HG03280 (cell line): ENCODE data around the gene SLC9A9.
"Not testable (repeated sequence)": the region's sequence is repeated elsewhere in the genome, so short reads cannot be mapped to it uniquely, and the experiment has no call there.

Experiments
- ATAC-seq: cut with Tn5 transposase; IDR thresholded peaks from one replicate; pipeline ENCODE4 v1.9.1; 2021; ENCODE audit warnings: mild to moderate bottlenecking, moderate library complexity; ENCODE audit not compliant: unreplicated experiment

Gene SLC9A9

GRCh38 chr3:143476965-143477640 is 371.2 kb downstream of the SLC9A9 start:
- ATAC-seq = no peak

DNA sequence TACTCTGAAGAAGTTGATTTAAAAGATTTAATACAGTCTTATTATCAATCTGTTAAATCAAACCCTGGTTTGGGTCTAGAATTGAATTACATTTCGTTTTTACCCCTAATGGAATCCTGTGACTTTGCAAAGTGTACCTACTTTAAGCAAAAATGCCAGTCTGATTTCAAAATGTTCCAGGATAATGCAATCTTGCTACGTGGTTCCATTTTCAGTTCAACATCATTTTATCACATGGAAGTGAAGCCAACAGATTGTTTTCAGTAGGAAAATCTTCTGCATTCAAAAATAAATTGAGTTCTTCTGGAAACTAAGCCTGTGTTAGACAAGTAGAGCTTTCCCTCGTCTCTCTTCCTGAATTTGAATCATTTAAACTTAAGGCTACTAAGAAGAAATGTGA is 372.3 kb downstream of the SLC9A9 start:
- ATAC-seq = no peak

DNA sequence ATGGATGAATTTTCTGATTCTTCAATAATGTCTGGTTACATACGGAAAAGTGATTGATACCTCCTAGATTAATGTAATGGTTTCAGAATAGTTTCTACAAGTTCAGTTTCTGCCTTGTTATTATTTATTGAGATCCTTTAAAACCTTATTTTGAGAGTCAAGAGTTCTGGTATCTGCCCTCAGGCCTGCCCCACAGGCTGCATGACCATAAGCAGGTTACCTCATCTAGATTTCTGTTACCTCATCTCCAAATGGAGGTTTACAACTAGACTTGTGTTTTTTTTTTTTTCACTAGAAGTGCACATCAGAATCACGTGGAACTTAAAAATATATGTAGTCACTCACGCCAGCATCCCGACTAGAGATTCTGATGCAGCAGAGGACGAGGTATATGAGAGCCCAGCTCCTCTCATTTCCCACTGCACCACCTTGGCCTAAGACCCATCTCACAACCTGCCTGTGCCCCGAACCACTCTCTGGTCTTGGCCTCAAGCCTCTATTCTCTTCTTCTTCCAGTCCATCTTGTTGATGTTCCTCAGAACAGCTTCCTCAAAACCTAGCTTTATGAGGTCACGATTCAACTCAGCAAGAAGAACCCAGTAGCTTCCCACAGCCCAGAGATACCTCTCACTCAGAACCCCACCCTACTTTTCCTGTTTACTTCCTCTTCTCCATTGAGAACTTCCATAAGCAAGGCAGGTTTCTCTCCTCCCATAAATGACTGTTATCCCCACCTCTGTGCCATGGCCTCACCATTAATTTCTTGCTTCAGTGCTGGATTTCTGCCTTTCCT is 375.3 kb downstream of the SLC9A9 start:
- no peak for ATAC-seq

DNA sequence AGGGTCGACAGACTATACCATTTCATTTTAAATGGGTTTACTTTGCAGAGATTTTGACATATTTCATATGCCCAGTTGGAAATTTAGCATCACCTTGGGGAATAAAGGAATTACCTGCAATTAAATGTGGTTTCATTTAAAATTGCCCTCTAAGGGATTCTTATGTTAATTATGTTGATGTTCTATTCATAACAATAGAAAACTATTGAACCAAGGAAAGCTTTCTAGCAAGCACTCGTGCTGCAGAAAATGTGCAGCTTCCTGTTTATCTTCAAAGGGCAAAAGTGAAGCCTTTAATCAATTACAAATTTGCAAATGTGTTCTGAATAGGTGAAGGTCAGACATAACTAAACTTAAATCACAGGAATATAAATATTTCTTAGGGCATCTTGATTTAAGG is 376.6 kb downstream of the SLC9A9 start:
- ATAC-seq = no peak

- ATAC-seq = no peak
Measured at GRCh38 chr3:143469159-143469558, 379.1 kb downstream of the SLC9A9 start.

DNA sequence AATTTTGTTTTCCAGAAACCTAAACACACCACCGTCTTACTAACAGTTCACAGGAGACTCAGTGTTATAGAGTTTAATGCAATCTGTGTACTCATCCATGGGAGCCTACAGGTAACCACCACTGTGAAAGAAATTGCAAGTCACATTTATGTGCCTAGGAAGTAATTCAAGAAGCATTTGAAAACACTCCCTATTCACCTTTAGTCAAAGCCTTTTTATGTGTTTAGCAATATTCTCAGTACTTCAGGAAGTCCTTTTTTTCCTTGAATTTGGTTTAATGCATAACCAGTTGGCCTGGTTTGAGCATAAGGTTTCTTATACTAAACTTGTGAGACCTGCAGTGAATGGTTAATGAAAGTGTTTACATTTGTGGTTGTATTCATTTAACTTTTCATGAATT is 382.6 kb downstream of the SLC9A9 start:
- no peak for ATAC-seq

DNA sequence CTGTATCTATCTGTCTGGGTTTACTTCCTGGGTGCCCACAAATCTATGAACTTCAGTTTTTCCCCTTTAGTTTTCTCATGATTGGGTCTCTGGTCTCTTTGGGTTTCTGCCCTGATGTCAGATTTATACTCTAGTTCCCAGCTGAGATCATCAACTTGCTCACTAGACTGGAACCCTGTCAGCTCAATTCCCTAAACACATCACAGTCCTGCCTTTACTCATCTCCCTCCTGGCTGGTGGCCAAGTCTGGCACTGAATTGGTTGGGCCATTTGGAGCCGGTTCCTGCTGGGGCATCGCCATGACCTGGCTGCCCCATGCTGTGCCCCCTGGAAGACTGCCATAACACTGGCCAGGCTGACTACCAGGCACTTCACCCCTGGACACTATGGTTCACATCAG is 383.4 kb downstream of the SLC9A9 start:
- ATAC-seq = no peak

DNA sequence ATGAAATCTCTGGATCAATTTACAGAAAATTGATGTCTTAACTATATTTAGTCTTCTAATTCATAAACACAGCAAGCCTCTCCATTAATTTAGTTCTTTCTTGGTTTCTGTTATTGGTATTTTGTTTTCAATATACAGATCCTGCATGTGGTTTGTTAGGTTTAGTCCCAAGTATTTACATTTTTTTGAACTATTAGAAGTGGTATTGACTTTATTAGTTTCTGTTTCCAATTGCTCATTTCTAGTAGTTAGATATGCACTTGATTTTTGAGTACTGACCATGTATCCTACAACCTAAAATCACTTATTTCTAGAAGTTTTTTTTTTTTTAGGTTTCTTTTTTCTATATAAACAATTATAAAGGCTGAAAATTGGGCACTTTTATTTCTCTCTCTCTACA is 392.8 kb downstream of the SLC9A9 start:
- no peak for ATAC-seq

DNA sequence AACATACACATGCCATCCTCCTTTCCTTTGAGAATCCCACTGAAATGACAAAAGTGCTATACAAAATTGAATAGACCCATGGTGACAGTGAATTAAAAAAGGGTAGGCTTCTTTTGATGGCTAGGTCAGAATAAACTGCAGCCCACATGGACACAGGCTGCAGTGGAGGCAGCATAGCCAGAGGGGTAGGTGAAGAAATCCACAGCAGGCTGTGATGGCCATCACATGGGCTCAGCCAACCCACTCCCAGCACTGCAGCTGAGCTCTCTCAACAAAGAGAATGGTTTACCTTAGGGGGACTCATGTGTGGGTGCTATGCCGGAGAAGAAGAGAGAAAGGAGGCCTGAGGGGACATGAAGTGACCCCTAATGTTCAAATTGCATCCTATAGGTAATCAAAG is 397.6 kb downstream of the SLC9A9 start:
- ATAC-seq = no peak

DNA sequence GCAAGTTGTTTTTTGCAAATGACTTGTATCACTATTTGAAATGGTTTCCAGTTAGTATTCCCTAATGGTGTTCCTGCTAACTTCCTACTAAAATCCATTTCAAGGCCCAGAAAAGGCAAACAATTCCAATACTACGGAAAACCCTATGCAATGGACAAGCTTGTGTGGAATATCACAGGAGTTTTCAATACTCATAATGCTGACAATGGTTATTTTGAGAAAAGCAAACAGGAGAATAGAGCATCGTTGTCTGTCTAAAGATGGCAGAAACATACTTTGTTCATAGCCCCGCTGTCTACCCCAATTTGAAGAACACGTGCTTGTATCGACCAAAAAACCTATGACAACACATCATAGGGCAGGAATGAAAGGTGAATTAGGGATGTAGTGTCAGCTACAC is 400.8 kb downstream of the SLC9A9 start:
- ATAC-seq = no peak

DNA sequence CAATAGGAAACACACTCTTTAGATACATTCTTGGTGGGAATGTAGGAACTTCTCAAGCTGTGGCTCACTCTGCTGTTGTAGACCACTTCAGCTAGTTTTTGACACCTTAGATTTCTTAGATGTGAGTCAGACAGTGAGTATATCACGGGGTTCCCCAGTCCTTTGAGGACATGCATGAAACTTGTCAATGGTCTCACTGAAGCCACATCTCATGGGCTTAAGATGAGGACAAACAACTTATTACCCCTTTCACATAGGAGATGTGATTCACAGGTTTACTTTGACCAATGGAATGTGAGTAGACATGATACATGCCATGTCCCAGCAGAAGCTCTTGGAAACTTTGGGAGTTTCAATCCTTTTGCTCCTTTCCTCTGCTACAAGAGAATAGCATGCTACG is 403.1 kb downstream of the SLC9A9 start:
- ATAC-seq = peak; percentile 64

GRCh38 chr3:143443851-143444331 is 404.4 kb downstream of the SLC9A9 start:
- ATAC-seq = no peak

DNA sequence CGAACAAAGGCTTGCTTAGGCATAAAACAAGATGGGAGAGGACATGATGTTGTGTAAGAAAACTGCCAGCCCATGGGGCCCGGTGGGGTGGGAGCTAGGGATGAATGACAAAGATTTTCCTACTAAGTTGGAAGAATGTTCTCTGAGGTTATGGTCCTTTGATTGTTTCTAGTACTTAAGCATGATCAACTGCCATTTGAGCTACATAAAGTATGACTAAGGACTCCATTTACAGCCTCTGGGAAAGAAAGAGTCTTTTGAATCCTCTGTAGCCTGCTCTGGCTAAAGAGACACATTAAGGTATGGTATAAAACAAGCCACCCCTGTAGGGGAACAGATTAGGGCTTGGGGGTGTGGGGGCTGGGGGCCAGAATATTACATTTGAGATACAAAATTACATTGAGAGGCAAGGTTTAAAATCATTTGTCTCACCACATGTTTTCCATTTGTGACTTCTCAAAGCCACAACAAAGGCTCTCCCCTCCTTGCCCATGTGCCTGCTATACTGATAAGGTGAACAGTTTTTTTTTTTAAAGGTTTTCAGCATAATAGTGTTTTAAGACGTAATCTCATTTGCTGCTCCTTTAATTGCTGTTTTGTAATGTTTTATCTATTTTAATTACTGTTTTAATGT is 405.3 kb downstream of the SLC9A9 start:
- no peak for ATAC-seq

DNA sequence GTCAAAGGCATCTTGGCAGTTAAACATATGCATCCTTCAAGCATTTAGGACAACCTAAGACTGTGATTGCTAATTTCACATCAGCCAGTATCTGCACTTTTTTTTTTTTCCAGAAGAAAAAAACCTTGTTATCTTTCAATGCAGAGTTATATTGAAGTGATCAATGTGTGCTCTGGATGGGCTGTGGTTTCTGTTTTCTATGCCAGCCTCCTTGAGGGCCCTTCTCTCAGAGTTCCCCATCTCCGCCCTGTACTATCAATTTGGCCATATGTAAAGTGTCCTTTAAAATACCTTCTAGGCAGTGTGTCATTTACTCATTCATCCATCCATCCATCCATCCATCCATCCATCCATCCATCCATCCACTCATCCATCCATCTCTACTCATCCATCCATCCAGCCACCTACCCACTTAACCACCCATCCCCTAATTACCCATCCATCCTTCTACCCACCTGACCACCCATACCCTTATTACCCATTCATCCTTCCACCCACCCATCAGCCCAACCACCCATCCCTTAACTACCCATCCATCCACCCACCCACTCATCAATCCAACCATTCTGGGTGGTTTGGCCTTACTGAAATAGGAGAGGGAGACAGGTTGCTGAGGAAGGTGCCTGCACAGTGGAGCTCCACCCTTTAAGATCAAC is 406.6 kb downstream of the SLC9A9 start:
- no peak for ATAC-seq

DNA sequence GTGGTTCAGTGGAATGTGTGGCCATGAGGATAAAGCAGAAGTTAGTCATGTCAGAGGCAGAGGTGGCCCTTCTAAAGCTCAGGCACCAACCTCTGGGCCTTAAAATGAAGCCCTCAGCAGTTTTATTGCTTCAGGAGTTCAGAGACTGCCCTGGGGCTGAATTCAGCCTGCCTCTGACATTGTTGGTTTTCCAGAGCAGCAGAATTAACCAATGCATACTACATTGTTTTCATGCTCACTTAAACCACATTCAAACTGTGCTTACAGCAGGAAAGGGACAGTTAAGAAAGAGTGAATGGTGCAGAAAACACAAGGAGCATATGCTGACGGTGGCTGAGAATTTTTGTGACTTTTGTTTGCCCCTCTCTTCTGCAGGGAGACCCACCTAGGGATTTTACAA is 408.5 kb downstream of the SLC9A9 start:
- ATAC-seq = no peak

GRCh38 chr3:143437405-143437804 is 410.9 kb downstream of the SLC9A9 start:
- no peak for ATAC-seq

DNA sequence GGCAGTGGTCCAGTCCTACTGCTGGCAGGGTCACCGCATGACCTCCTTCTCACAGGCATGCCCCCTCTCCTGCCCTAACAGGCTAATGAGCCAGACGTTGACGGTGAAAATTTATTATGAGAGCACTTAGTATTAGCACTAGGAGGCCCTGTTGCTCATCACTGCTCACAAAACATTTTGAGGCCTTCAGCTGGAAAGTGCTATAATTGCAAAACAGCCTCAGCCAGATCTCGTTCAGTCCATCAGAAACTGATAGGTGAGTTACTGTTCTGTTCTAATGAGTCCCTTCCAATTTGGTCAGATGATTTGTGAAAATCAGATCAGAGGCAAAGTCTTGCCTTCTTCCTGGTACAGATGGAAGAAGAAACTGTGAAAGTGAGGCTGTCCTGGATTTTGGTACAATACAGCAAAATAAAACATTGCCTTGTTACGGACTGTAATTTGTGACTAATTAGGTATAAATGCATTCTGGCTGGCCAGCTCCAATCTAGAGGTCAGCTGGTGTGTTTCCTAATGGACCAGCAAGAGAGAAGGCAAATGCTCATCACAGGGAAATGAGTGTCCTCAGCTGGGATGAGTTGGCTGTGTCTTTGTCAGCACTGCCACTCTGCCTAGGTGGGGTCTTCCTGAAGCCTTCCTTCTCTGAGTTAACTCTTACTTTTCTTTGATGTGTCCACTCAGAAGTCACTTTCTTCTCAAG is 411.9 kb downstream of the SLC9A9 start:
- no peak for ATAC-seq

GRCh38 chr3:143433787-143434378 is 414.4 kb downstream of the SLC9A9 start:
- no peak for ATAC-seq

- ATAC-seq = not testable (repeated sequence)
Measured at GRCh38 chr3:143431298-143431697, 417.0 kb downstream of the SLC9A9 start.

DNA sequence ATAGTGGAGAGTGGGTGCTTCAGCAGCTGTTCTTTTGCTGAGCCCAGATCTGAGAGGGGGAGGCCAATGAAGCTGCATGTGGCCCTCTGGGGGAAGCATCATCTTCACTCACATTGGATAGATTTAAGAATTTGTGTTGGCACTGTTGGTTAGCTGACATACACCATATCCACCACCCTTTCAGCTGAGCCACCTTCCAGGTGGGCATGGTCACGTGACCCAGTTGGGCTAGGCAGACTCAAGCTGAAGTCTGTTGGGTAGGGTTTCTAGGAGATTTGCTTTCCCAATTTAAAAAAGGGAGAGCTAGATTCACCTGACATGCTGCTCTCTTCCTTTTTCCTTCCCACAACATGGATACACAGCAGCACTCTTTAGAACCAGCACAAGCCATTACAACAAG is 417.7 kb downstream of the SLC9A9 start:
- ATAC-seq = no peak
